ENCODE measurements around the gene PIK3CB. TPM values are rescaled to one million over a fixed set of nuclear protein-coding genes. Genes with fewer than 3 reads are reported as not detected.
"Not testable (repeated sequence)": the region's sequence is repeated elsewhere in the genome, so short reads cannot be mapped to it uniquely, and the experiment has no call there.

The PIK3CB gene
- polyA plus RNA-seq, 4 donors: 10.9 to 34.1 (median 32.7) TPM

GRCh38 chr3:138638641-138639040, 196.1 kb downstream of the PIK3CB start:
- DNase-seq (ENCODE audit: low read depth in 4 of 4, low spot score in 3 of 4): no peak

GRCh38 chr3:138629526-138629925, 205.2 kb downstream of the PIK3CB start:
- no peak for DNase-seq (ENCODE audit: low read depth in 4 of 4, low spot score in 3 of 4)

DNA sequence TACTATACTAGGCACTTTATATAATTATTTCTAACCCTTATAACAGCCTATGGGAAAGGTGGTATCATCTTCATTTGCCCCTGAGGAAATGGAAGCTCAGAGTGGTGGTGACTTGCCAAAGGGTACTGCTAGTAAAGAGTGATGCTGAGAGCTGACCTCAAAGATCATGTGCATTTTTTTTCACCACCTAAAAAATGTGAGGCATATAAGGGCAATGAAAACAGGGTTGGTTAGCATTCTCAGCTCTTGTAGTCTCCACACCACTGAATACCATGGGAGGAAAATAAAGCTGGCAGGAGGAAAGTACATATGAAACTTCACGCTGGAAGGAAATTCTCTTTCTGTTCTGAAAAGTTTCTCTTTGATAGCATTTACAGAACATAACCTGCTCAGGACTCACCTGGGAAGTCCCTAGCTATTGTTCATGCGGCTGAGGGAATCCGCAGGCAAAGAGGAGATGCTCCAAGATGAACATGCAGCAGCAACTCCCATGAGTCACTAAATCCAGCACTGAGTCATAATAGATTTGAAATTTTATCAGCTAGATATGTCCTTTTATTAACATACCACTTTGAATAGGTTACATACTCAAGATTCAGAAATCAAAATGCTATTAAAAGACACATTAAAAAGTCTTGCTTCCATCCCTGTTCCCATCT, 208.9 kb downstream of the PIK3CB start:
- no peak for DNase-seq (ENCODE audit: low read depth in 4 of 4, low spot score in 3 of 4)

DNA sequence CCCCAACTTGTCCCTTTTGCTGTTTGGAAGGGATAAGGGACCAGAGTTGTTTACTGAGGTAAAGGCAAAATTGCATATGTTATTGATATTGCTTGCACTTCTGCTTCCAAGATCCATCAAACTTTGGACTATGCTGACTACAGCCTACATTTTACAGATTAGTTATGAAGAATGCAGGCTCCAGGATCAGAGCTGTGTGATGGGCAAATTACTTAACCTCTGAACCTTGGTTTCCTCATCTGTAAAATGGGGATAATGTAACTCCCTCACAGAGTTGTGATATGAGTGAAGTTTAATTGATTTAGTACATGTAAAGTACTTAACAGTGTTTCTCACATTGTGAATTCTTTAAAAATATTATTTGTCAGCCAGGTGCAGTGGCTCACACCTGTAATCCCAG, 210.2 kb downstream of the PIK3CB start:
- no peak for DNase-seq (ENCODE audit: low read depth in 4 of 4, low spot score in 3 of 4)

DNA sequence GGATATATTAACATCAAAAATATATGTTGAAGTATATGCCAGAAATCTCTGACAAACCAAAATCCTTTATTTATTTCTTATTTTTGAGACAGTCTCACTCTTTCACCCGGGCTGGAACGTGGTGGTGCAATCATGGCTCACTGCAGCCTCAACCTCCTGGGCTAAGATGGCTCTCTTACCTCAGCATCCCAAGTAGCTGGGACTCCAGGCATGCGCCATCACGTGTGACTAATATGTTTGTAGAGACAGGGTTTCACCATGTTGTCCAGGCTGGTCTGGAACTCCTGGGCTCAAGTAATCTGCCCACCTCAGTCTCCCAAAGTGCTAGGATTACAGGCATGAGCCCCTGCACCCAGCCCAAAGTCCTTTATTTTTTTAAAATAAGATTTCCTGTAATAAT, 214.3 kb downstream of the PIK3CB start:
- no peak for DNase-seq (ENCODE audit: low read depth in 4 of 4, low spot score in 3 of 4)

GRCh38 chr3:138615462-138615861, 219.3 kb downstream of the PIK3CB start:
- no peak for DNase-seq (ENCODE audit: low read depth in 4 of 4, low spot score in 3 of 4)

- DNase-seq (ENCODE audit: low read depth in 4 of 4, low spot score in 3 of 4): no peak
These were observed 224.8 kb downstream of the PIK3CB start for GRCh38 chr3:138609898-138610266.

- peak; percentile 50 to 63 (median 59) for DNase-seq (ENCODE audit: low read depth in 4 of 4, low spot score in 3 of 4)
These were observed 226.2 kb downstream of the PIK3CB start, which contains the start of gene FAIM for GRCh38 chr3:138608322-138609135. Gene FAIM, plus strand, starts transcription at chr3:138608771. Its CDS starts 10,956 bp downstream, at chr3:138619727.

DNA sequence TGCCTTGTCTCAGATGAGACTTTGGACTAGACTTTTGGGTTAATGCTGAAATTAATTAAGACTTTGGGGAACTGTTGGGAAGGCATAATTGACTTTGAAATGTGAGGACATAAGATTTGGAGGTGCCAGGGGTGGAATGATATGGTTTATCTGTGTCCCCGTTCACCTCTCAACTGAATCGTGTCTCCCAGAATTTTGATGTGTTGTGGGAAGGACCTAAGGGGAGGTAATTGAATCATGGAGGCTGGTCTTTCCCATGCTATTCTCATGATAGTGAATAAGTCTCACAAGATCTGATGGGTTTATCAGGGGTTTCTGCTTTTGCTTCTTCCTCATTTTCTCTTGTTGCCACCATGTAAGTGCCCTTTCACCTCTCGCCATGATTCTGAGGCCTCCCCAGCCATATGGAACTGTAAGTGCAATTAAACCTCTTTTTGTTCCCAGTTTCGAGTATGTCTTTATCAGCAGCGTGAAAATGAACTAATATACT, 230.6 kb downstream of the PIK3CB start:
- not testable (repeated sequence) for DNase-seq (ENCODE audit: low read depth in 4 of 4, low spot score in 3 of 4)

Other genes with a start within 250 kb of the PIK3CB start
- 10 to 100 TPM; 33.9 to 44.8 (median 42.1) TPM for gene CEP70, start 240.7 kb downstream of the PIK3CB start, polyA plus RNA-seq (ENCODE audit: insufficient read length in 4 of 4)
- 10 to 100 TPM; 27.1 to 38.8 (median 29.1) TPM for gene FAIM, start 226.2 kb downstream of the PIK3CB start, polyA plus RNA-seq (ENCODE audit: insufficient read length in 4 of 4)
- gene FOXL2, start 112.2 kb upstream of the PIK3CB start, polyA plus RNA-seq (ENCODE audit: insufficient read length in 4 of 4): not detected
- under 1 TPM in 1 of 4 donors, not detected in 3; 0.06 TPM for gene FOXL2NB, start 112.3 kb upstream of the PIK3CB start, polyA plus RNA-seq (ENCODE audit: insufficient read length in 4 of 4)
- gene PRR23A, start 171.3 kb upstream of the PIK3CB start, polyA plus RNA-seq (ENCODE audit: insufficient read length in 4 of 4): not detected
- gene PRR23B, start 186.0 kb upstream of the PIK3CB start, polyA plus RNA-seq (ENCODE audit: insufficient read length in 4 of 4): not detected
- gene PRR23C, start 210.0 kb upstream of the PIK3CB start, polyA plus RNA-seq (ENCODE audit: insufficient read length in 4 of 4): under 1 TPM in 1 of 4 donors, not detected in 3; 0.12 TPM

Data from left renal pelvis (tissue), 4 donors.